ENCODE data around the gene C7orf33. TPM values are rescaled to one million over a fixed set of nuclear protein-coding genes. Genes with fewer than 3 reads are reported as not detected.
A peak's percentile ranks its signal among the peaks of the same experiment; 100 is the strongest.
"Not testable (repeated sequence)": the region's sequence is repeated elsewhere in the genome, so short reads cannot be mapped to it uniquely, and the experiment has no call there.

The C7orf33 gene
- total RNA-seq, 2 donors from 2014 or later, result not detected

GRCh38 chr7:148570510-148570909 lies 20.1 kb upstream of the C7orf33 start:
- DNase-seq (ENCODE audit: low spot score), result no peak
- Histone ChIP-seq H3K4me3 (no peak overlapping the region), H3K9me3 (no peaks in the 10 kb centered on the region), H3K36me3 (no peaks in the 10 kb centered on the region), H3K4me1 (ENCODE audit: control insufficient read depth in 1 of 2, low read depth in 2 of 2) (no peaks in the 10 kb centered on the region), H3K27me3 (replicated peaks; ENCODE audit: insufficient read depth) (no peaks in the 10 kb centered on the region), H3K27ac (no peak overlapping the region)
- no peak for ATAC-seq (ENCODE audit: insufficient number of reproducible peaks, low FRiP score, low read depth)
- no peak for TF ChIP-seq CTCF (IDR thresholded peaks at IDR 0.05)

- not testable (repeated sequence) for H3K36me3 ChIP-seq; DNase-seq (ENCODE audit: low spot score); H3K27me3 ChIP-seq (replicated peaks; ENCODE audit: insufficient read depth); H3K27ac ChIP-seq; H3K4me3 ChIP-seq; H3K9me3 ChIP-seq; H3K4me1 ChIP-seq (ENCODE audit: control insufficient read depth in 1 of 2, low read depth in 2 of 2); ATAC-seq (ENCODE audit: insufficient number of reproducible peaks, low FRiP score, low read depth)
Observed at GRCh38 chr7:148570973-148571372, 19.6 kb upstream of the C7orf33 start.

GRCh38 chr7:148571381-148571780 lies 19.2 kb upstream of the C7orf33 start:
- TF ChIP-seq CTCF (IDR thresholded peaks at IDR 0.05), result no peak
- no peaks in the 10 kb centered on the region for H3K9me3 ChIP-seq
- DNase-seq (ENCODE audit: low spot score), result no peak
- no peak overlapping the region for H3K27ac ChIP-seq
- no peaks in the 10 kb centered on the region for H3K4me1 ChIP-seq (ENCODE audit: control insufficient read depth in 1 of 2, low read depth in 2 of 2)
- no peak overlapping the region for H3K4me3 ChIP-seq
- no peaks in the 10 kb centered on the region for H3K36me3 ChIP-seq
- ATAC-seq (ENCODE audit: insufficient number of reproducible peaks, low FRiP score, low read depth), result no peak
- no peaks in the 10 kb centered on the region for H3K27me3 ChIP-seq (replicated peaks; ENCODE audit: insufficient read depth)

- Histone ChIP-seq H3K27me3 (replicated peaks; ENCODE audit: insufficient read depth) (no peaks in the 10 kb centered on the region), H3K36me3 (no peaks in the 10 kb centered on the region), H3K27ac (no peak overlapping the region), H3K9me3 (no peaks in the 10 kb centered on the region), H3K4me1 (ENCODE audit: control insufficient read depth in 1 of 2, low read depth in 2 of 2) (no peaks in the 10 kb centered on the region), H3K4me3 (no peak overlapping the region)
- DNase-seq (ENCODE audit: low spot score) (no peak), ATAC-seq (ENCODE audit: insufficient number of reproducible peaks, low FRiP score, low read depth) (no peak)
- TF ChIP-seq CTCF (IDR thresholded peaks at IDR 0.05), result no peak
Observed at GRCh38 chr7:148572067-148572522, 18.5 kb upstream of the C7orf33 start.

GRCh38 chr7:148573581-148573980 lies 17.0 kb upstream of the C7orf33 start:
- H3K36me3 ChIP-seq; H3K27ac ChIP-seq; H3K9me3 ChIP-seq; H3K27me3 ChIP-seq (replicated peaks; ENCODE audit: insufficient read depth); H3K4me1 ChIP-seq (ENCODE audit: control insufficient read depth in 1 of 2, low read depth in 2 of 2); DNase-seq (ENCODE audit: low spot score); H3K4me3 ChIP-seq; ATAC-seq (ENCODE audit: insufficient number of reproducible peaks, low FRiP score, low read depth): not testable (repeated sequence)

- Histone ChIP-seq H3K36me3 (no peaks in the 10 kb centered on the region), H3K27me3 (replicated peaks; ENCODE audit: insufficient read depth) (no peaks in the 10 kb centered on the region), H3K27ac (no peak overlapping the region), H3K4me1 (ENCODE audit: control insufficient read depth in 1 of 2, low read depth in 2 of 2) (no peaks in the 10 kb centered on the region), H3K9me3 (no peaks in the 10 kb centered on the region), H3K4me3 (no peak overlapping the region)
- DNase-seq (ENCODE audit: low spot score) (peak; percentile 28), ATAC-seq (ENCODE audit: insufficient number of reproducible peaks, low FRiP score, low read depth) (no peak)
- peak; percentile 69 for TF ChIP-seq CTCF (IDR thresholded peaks at IDR 0.05)
Observed at GRCh38 chr7:148575640-148576411, 14.7 kb upstream of the C7orf33 start.

Data from thoracic aorta (tissue), 2 donors.